MM.1S (cell line): ENCODE measurements around the gene SNX15.

ENCODE experiments used
- DNase-seq: peaks from one replicate; pipeline ENCODE4 v3.0.0-alpha.2; 2015
- H2AFZ ChIP-seq: fragments of 300-600 bp; sonication (generic); 2 replicates; pipeline ENCODE4 v1.6.0; 2016; ENCODE audit warnings: antibody characterized with exemption, low read length
- H3F3A ChIP-seq: fragments of 300-600 bp; sonication (generic); 2 replicates; pipeline ENCODE4 v1.6.1; 2016; ENCODE audit warnings: mild to moderate bottlenecking, antibody characterized with exemption, low read length, moderate library complexity, mixed read lengths; ENCODE audit not compliant: insufficient read depth
- H3K27ac ChIP-seq: fragments of 300-600 bp; sonication (generic); 2 replicates; pipeline ENCODE4 v1.5.1; 2016; ENCODE audit warnings: mild to moderate bottlenecking, low read length
- H3K27me3 ChIP-seq: fragments of 300-600 bp; sonication (generic); replicated peaks from 2 replicates; pipeline ENCODE4 v1.6.0; 2016; ENCODE audit warnings: low read length; ENCODE audit not compliant: insufficient read depth
- H3K36me3 ChIP-seq: fragments of 300-600 bp; sonication (generic); replicated peaks from 2 replicates; pipeline ENCODE4 v1.6.1; 2016; ENCODE audit warnings: mild to moderate bottlenecking, low read length, mixed read lengths; ENCODE audit not compliant: insufficient read depth
- H3K4me1 ChIP-seq: fragments of 300-600 bp; sonication (generic); 2 replicates; pipeline ENCODE4 v1.6.1; 2016; ENCODE audit warnings: low read length, mixed read lengths
- H3K4me2 ChIP-seq: fragments of 300-600 bp; sonication (generic); 2 replicates; pipeline ENCODE4 v1.6.0; 2016; ENCODE audit warnings: low read depth, low read length
- H3K4me3 ChIP-seq: fragments of 300-600 bp; sonication (generic); 2 replicates; pipeline ENCODE4 v1.5.1; 2016; ENCODE audit warnings: low read length, mixed read lengths
- H3K79me2 ChIP-seq: fragments of 300-600 bp; sonication (generic); 2 replicates; pipeline ENCODE4 v1.6.1; 2016; ENCODE audit warnings: mixed run types, low read length, mixed read lengths
- H3K9ac ChIP-seq: fragments of 300-600 bp; sonication (generic); 2 replicates; pipeline ENCODE4 v1.6.1; 2016; ENCODE audit warnings: low read length, mixed read lengths
- H3K9me2 ChIP-seq: fragments of 300-600 bp; sonication (generic); replicated peaks from 2 replicates; pipeline ENCODE4 v1.6.1; 2016; ENCODE audit warnings: mild to moderate bottlenecking, low read length, mixed read lengths; ENCODE audit not compliant: insufficient read depth
- H3K9me3 ChIP-seq: fragments of 300-600 bp; sonication (generic); replicated peaks from 2 replicates; pipeline ENCODE4 v1.6.1; 2016; ENCODE audit warnings: mild to moderate bottlenecking, low read length, mixed read lengths; ENCODE audit not compliant: insufficient read depth
- H4K20me1 ChIP-seq: fragments of 300-600 bp; sonication (generic); 2 replicates; pipeline ENCODE4 v1.6.1; 2016; ENCODE audit warnings: mild to moderate bottlenecking, low read length, moderate library complexity, mixed read lengths; ENCODE audit not compliant: insufficient read depth
- EZH2 ChIP-seq: fragments of 300-600 bp; sonication (generic); optimal IDR thresholded peaks from 2 replicates; pipeline ENCODE3; 2017; ENCODE audit warnings: low read depth, mild to moderate bottlenecking, antibody characterized with exemption, low read length, mixed read lengths
- EZH2phosphoT487 ChIP-seq: fragments of 300-600 bp; sonication (generic); IDR thresholded peaks from 2 replicates; pipeline ENCODE4 v1.6.1; 2018; ENCODE audit warnings: antibody characterized with exemption, low read length
- TF ChIP-seq, protein P1 (sequence below): fragments of 300-600 bp; sonication (generic); IDR thresholded peaks from 2 replicates; pipeline ENCODE4 v1.5.1; 2016; ENCODE audit warnings: antibody characterized with exemption, low read length, mixed read lengths

The SNX15 gene

DNA sequence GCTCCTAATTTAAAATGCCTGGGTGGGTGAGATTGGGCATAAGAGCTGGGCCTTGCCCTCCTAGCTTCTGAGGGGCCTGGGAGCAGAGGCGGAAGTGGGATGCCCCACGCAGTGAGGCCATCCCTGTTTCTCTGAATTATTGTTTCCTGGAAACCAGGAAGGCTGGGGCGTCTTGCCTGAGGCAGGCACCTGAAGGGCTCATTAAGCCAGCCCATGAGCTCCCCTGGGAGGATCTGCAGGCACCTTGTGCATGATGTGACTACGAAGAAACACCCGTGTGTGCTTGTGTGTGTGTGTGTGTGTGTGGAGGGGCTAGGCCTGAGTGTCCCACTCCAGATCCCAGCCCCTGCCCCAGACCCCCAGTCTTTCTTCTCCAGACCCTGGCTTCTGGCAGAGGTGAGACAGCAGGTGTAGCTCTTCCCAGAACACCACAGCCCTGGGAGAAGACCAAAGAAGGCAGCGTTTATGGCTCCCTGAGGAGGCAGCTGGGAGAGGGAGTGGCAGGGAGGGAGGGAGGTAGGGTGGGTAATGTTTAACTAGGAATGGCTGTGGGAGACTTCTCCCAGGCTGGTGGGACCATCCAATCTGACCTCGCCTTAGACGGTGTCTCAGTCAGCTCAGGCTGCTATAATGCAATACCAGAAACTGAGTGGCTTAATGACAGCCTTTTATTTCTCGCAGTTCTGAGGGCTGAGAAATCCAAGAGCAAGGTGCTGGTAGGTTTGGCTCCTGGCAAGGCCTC is 28.4 kb upstream of the SNX15 start:
- H3K4me2 ChIP-seq = no peak overlapping the region
- H2AFZ ChIP-seq = no peak overlapping the region
- peaks cover 8% of the 10 kb centered on the region for H3K4me1 ChIP-seq
- no peaks in the 10 kb centered on the region for H4K20me1 ChIP-seq
- no peak overlapping the region for H3K9ac ChIP-seq
- H3K4me3 ChIP-seq = no peak overlapping the region
- no peaks in the 10 kb centered on the region for H3K9me3 ChIP-seq
- no peaks in the 10 kb centered on the region for H3K9me2 ChIP-seq
- DNase-seq = no peak
- H3K27me3 ChIP-seq = no peaks in the 10 kb centered on the region
- H3F3A ChIP-seq = no peaks in the 10 kb centered on the region
- no peak overlapping the region for H3K27ac ChIP-seq
- no peaks in the 10 kb centered on the region for H3K79me2 ChIP-seq
- no peak for TF ChIP-seq EZH2
- TF ChIP-seq, protein P1, sequence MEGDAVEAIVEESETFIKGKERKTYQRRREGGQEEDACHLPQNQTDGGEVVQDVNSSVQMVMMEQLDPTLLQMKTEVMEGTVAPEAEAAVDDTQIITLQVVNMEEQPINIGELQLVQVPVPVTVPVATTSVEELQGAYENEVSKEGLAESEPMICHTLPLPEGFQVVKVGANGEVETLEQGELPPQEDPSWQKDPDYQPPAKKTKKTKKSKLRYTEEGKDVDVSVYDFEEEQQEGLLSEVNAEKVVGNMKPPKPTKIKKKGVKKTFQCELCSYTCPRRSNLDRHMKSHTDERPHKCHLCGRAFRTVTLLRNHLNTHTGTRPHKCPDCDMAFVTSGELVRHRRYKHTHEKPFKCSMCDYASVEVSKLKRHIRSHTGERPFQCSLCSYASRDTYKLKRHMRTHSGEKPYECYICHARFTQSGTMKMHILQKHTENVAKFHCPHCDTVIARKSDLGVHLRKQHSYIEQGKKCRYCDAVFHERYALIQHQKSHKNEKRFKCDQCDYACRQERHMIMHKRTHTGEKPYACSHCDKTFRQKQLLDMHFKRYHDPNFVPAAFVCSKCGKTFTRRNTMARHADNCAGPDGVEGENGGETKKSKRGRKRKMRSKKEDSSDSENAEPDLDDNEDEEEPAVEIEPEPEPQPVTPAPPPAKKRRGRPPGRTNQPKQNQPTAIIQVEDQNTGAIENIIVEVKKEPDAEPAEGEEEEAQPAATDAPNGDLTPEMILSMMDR = no peak
- H3K36me3 ChIP-seq = no peaks in the 10 kb centered on the region

- no peak overlapping the region for H3K4me3 ChIP-seq
- H2AFZ ChIP-seq = no peak overlapping the region
- H3K4me2 ChIP-seq = no peak overlapping the region
- no peaks in the 10 kb centered on the region for H3K36me3 ChIP-seq
- DNase-seq = no peak
- H3K79me2 ChIP-seq = no peaks in the 10 kb centered on the region
- H3K9me2 ChIP-seq = no peaks in the 10 kb centered on the region
- no peak overlapping the region for H3K9ac ChIP-seq
- no peaks in the 10 kb centered on the region for H4K20me1 ChIP-seq
- no peaks in the 10 kb centered on the region for H3F3A ChIP-seq
- no peaks in the 10 kb centered on the region for H3K27me3 ChIP-seq
- H3K27ac ChIP-seq = no peak overlapping the region
- no peaks in the 10 kb centered on the region for H3K9me3 ChIP-seq
- no peak for TF ChIP-seq EZH2
- TF ChIP-seq EZH2phosphoT487 = no peak
- TF ChIP-seq, protein P1 = no peak
- peaks cover 8% of the 10 kb centered on the region for H3K4me1 ChIP-seq
These were observed 27.8 kb upstream of the SNX15 start for GRCh38 chr11:64999478-64999877.

DNA sequence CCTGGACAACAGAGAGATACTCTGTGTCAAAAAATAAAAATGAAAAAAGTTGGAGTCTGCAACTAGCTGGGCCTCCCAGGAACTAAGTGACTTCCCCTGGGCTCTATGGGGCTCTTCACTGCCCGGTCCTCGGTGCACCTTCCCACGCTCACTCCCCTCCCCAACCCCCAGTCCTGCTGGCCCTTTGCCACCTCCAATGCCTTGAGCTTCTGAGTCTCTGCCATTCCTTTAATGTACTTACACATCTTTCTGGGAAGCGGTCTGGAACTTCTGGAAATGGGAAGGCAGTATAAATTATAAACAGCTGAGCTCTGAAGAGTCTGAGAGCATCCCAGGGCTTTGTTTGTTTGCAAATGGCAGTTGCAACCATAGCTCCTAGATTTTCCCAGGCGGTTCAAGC is 24.5 kb upstream of the SNX15 start:
- H3K27me3 ChIP-seq = no peaks in the 10 kb centered on the region
- no peak overlapping the region for H2AFZ ChIP-seq
- no peaks in the 10 kb centered on the region for H3K4me1 ChIP-seq
- TF ChIP-seq, protein P1 = no peak
- TF ChIP-seq EZH2phosphoT487 (no peak), EZH2 (no peak)
- no peak overlapping the region for H3K27ac ChIP-seq
- no peak overlapping the region for H3K4me3 ChIP-seq
- no peaks in the 10 kb centered on the region for H3K79me2 ChIP-seq
- no peaks in the 10 kb centered on the region for H3K9me2 ChIP-seq
- H4K20me1 ChIP-seq = no peaks in the 10 kb centered on the region
- no peak overlapping the region for H3K9ac ChIP-seq
- no peak overlapping the region for H3K4me2 ChIP-seq
- H3K9me3 ChIP-seq = no peaks in the 10 kb centered on the region
- DNase-seq = no peak
- H3K36me3 ChIP-seq = no peaks in the 10 kb centered on the region
- no peaks in the 10 kb centered on the region for H3F3A ChIP-seq
